HG03378 (cell line): Measurements from ENCODE around the gene SCAF1.
"Not testable (repeated sequence)": the region's sequence is repeated elsewhere in the genome, so short reads cannot be mapped to it uniquely, and the experiment has no call there.

Experiments used
- ATAC-seq: cut with Tn5 transposase; IDR thresholded peaks from one replicate; pipeline ENCODE4 v1.9.1; 2021; ENCODE audit warnings: mild to moderate bottlenecking, moderate library complexity; ENCODE audit not compliant: unreplicated experiment

SCAF1 gene

GRCh38 chr19:49615861-49616260 lies 26.1 kb upstream of the SCAF1 start:
- no peak for ATAC-seq

DNA sequence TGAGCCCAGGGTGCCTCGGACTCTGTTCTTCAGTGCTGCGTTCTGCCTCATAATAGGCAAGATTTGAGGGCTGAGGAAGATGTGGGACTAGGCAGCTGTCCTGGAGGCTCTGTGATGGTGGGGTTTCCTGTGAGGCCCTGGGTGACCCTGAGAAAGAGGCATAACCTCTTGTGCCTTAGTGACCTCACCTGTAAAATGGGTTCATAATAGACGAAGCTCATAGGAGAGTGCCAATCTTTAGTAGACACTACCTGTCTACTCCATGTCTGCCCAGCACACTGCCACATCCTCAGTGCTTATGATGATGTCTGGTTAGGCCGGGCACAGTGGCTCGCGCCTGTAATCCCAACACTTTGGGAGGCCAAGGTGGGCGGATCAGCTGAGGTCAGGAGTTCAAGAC lies 25.5 kb upstream of the SCAF1 start:
- no peak for ATAC-seq

- no peak for ATAC-seq
These were observed 25.1 kb upstream of the SCAF1 start for GRCh38 chr19:49616945-49617344.

GRCh38 chr19:49617860-49618259 lies 24.1 kb upstream of the SCAF1 start:
- not testable (repeated sequence) for ATAC-seq

- ATAC-seq = no peak
These were observed 16.8 kb upstream of the SCAF1 start for GRCh38 chr19:49624967-49625910.

GRCh38 chr19:49626226-49626625 lies 15.8 kb upstream of the SCAF1 start:
- no peak for ATAC-seq

DNA sequence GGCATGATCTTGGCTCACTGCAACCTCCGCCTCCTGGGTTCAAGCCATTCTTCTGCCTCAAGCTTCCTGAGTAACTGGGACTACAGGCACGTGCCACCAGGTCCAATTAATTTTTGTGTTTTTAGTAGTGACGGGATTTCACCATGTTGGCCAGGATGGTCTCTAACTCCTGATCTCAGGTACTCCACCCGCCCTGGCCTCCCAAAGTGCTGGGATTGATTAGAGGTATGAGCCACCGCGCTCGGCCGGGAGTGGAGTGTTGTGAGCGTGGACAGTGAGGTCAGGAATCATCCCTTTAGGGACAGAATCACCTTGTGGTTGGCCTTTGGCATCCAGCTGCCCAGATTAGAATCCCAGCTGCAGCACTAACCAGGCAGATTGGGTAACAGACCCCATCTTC lies 12.3 kb upstream of the SCAF1 start:
- no peak for ATAC-seq

DNA sequence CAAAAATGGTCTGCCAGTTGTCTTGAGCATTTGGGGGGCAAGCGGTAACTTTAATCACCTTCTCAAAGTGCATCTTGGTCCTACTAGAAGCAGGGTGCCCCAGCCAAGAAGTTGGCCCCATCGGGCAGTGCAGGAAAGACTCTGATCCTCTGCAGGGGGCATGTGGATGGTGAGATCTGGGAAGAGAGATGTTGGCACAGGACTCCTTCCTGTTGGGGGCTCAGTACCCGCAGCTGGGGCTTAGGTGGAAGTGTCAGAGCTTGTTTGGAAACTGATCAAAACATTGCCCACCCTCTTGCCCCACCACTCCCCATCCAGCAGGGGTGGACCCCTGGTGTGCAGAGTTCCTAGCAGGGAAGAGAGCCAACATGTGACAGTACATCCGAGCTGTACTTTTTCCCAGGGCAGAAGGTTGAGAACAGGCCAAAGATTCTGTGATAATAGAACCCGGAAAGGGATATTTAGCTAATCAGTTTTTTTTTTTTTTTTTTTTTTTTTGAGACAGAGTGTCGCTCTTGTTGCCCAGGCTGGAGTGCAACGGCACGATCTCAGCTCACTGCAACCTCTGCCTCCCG lies 10.9 kb upstream of the SCAF1 start:
- no peak for ATAC-seq

- ATAC-seq = no peak
These were observed 10.3 kb upstream of the SCAF1 start for GRCh38 chr19:49631610-49632192.

- ATAC-seq = no peak
These were observed 9.4 kb upstream of the SCAF1 start for GRCh38 chr19:49632576-49632975.

DNA sequence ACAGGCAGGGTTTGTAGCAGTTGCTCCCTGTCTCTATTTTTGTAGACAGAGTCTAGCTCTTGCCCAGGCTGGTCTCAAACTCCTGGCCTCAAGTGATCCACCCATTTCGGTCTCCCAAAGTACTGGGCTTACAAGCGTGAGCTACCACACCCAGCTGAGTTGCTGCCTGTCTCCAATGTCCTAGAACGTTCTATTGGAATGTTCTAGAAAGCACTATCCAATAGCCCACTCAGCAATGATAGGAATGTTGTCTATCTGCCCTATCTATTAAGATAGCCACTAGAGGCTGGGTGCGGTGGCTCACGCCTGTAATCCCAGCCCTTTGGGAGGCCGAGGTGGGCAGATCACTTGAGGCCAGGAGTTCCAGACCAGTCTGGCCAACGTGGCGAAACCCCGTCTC lies 8.7 kb upstream of the SCAF1 start:
- not testable (repeated sequence) for ATAC-seq

- no peak for ATAC-seq
These were observed 6.3 kb upstream of the SCAF1 start for GRCh38 chr19:49635530-49636232.

DNA sequence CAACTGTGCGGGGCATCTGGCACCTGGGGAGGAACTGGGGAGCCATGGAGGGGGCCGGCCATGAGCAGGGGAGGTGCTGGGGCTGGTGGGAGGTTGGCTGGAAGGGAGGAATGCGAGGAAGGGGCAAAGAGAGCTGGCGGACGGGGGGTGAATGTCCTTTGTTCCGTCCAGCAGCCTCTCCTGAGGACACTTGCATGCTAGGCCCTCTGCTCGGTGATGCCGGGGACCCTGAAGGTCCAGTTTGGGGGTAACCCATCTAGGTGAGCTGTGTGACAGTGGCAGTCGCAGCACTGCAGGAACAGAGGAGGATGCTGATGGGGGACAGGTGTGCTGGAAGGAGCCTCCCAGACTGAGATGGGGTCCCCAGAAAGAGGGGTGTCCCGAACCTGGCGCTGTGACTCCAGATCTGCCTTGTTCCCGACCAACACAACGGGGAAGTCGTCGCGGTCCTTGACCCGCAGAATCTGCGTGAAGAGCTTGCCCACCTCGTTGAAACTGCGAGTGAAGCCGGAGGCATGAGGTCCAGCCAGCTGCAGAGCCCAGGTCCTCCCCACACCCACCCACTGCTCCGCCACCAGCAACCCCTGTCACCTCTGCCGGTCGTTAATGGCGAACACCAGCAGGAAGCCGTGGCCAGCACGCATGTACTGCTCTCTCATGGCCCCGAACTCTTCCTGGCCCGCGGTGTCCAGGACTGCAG lies 5.6 kb upstream of the SCAF1 start:
- ATAC-seq = no peak

GRCh38 chr19:49637821-49638738 lies 3.9 kb upstream of the SCAF1 start:
- ATAC-seq = no peak

DNA sequence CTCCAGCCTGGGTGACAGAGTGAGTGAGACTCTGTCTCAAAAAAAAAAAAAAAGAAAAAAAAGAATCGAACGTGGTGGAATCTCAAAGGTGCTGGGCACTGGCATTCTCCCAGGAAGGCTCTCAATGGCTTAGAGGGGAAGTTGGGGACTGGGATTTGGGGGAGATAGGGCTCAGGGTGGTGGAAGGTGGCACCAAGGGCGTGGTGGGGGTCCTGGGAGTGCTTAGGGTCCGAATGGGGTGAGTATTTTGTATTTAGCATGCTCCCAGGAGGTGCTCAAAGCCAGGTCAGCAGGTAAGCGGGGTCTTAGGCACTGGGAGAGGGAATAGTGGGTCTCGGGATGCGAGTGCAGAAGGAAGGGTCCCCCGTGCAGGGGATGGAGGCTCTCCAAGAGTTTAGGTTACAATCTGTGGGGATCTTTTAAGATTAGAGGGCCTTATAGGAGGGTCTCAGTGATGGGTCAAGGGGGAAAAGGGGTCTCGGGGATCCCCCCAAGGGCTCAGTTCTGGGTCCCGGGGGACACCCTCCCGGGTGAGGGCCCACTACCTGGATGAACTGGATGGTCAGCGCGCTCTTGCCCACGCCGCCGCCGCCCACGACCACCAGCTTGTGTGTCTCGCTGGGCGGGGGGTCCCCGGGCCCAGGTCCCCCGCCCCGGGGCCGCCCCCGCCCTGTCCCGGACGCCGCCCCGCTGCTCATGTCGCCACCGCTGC lies 2.5 kb upstream of the SCAF1 start:
- ATAC-seq = no peak

GRCh38 chr19:49640113-49640898 lies 1.7 kb upstream of the SCAF1 start, which contains the start of gene RRAS:
RRAS (minus strand) TSS chr19:49640143; CDS start chr19:49640098, 45 bp downstream.
- ATAC-seq = peak; percentile 76

DNA sequence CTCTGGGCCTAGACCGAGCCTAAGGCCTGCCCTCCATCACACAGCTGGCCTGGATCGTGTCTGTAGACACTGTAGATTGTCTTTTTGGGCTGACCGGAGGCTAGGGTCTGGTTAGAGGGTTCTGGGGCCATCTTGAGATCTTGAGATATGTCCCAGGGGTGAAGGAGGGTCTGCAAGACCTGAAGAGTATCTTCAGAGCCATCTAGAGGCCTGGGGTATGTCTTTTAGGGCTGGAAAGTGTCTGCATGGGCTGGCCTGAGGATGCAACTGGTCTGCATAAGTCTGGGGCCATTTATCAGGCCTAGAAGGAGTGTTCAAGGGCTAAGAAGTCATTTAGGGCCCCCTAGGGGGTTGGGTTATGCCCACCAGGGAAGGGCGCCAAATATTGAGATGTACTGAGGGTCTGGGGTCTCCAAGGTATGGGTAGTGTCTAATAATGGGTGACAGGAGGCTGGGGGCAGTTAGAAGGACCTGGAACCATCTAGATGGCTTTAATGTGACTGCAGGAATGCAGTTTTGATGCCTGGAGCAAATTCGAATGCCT lies 555 bp downstream of the SCAF1 start:
- no peak for ATAC-seq

GRCh38 chr19:49643466-49643865 lies 1.5 kb downstream of the SCAF1 start:
- ATAC-seq = no peak
